AG09319 (cell line): ENCODE data around the gene ELL2.

Experiments used
- DNase-seq: peaks from one replicate; pipeline ENCODE4 v3.0.0-alpha.2; 2010; ENCODE audit warnings: low read depth; ENCODE audit errors: extremely low read depth
- TF ChIP-seq, protein P1 (sequence below): IDR thresholded peaks from 2 replicates; pipeline ENCODE4 v1.5.1; 2011; ENCODE audit warnings: low read depth, mild to moderate bottlenecking, inconsistent platforms, low read length, moderate library complexity

ELL2 gene

DNA sequence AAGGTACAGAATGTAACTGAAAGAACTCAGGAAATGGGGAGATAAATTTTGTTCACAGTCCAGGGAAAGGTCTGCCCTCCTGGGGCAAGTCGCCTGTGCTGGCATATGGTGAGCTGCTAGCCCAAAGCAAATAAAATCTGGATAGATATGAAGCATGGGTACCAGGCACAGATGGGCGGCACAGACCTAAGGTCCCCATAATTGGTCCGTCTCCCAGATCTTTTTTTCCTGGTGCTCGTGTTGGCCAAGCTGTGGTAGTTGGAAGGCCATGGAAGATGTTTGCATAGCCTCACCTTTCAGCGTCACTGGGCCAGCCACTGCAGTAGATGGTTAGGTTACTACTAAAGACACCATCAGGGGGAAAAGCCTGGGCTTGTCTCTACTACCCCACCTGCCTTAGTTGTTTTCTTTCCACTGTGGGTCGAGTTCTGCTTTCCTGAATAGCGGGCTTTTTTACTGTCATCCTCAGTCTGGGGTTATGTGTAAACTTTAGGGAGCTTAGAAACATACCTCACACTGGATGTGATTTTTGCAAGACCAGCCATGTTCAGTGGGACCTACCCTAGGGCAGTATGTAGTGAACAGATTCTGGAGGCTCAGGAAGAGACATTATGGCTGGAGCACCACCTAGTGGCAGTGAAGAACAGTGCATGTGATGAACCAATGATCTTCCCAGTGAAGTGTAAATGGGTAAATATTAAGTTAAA is 114.9 kb downstream of the ELL2 start:
- peak; percentile 55 for DNase-seq

DNA sequence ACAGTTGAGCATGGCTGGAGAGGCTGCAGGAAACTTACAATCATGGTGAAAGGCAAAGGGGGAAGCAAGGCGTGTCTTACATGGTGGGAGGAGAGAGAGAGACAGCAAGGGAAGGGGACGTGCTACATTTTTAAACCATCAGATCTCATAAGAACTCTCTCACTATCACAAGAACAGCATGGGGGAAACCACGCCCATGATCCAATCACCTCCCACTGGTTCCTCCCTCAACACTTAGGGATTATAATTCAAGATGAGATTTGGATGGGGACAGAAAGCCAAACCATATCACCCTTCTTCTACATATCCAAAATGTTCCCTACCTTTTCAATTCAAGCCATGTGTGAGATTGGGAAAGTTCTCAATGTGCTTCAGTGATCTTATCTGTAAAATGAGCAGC is 116.3 kb downstream of the ELL2 start:
- DNase-seq = no peak

More for the DNA sequence above, 114.9 kb downstream of the ELL2 start:
- TF ChIP-seq, protein P1, sequence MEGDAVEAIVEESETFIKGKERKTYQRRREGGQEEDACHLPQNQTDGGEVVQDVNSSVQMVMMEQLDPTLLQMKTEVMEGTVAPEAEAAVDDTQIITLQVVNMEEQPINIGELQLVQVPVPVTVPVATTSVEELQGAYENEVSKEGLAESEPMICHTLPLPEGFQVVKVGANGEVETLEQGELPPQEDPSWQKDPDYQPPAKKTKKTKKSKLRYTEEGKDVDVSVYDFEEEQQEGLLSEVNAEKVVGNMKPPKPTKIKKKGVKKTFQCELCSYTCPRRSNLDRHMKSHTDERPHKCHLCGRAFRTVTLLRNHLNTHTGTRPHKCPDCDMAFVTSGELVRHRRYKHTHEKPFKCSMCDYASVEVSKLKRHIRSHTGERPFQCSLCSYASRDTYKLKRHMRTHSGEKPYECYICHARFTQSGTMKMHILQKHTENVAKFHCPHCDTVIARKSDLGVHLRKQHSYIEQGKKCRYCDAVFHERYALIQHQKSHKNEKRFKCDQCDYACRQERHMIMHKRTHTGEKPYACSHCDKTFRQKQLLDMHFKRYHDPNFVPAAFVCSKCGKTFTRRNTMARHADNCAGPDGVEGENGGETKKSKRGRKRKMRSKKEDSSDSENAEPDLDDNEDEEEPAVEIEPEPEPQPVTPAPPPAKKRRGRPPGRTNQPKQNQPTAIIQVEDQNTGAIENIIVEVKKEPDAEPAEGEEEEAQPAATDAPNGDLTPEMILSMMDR = peak; percentile 92

DNA sequence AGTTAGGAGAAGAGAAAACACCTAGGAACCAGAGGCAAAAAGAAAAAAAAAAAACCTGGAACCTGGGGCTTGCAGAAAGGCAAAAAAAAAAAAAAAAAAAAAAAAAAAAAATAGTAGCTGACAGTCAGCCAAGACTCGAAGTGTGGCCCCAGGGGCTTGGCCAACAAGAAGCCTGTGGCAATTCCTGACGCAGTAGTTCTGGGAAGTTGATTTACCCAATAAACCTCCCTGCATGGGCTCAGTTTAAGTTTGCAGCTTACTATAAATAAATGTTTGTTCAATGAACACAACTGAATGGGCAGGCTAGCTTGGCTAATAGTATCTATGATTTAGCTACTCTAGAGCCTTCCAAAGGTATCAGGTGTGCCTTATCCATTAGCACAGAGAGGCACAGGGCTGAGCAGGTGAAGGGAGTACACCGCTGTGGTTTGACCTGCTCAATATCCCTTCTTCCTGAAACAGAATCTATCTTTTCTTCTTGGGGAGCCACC is 117.9 kb downstream of the ELL2 start:
- TF ChIP-seq, protein P1 = no peak
- DNase-seq = peak; percentile 46

More for the DNA sequence above, 116.3 kb downstream of the ELL2 start:
- TF ChIP-seq, protein P1 = no peak

DNA sequence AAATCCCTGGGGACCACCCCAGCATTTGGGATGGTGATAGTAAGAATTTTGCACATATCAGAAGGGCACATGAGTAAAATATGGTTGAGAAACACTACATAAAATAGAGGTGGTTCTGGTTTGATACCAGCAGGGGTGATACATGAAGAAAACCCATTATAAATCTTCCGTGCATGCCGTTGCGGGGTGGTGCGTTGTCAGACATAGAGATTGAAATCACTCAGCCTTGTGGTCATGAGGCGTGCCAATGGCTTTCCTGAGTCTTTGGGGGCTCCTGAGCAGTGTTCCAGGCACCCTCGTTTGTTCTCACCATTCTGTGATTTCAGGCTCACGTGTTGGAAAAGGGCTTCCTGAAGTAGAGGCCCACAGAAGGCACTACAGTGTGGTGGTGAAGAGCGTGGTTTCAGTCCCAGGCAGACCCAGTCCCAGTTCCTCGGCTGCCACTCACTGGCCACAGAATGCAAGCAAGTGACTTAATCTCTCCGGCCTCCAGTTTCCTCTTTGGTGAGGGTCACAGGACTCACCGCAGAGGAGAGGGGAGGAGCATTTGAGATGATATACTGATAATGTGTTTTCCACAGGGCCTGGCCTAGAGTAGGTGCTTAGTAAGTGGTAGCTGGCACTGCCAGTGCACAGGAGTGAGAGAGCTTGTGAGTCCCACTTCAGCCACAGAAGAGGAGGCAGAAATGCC is 118.7 kb downstream of the ELL2 start:
- TF ChIP-seq, protein P1 = no peak
- DNase-seq = no peak

DNA sequence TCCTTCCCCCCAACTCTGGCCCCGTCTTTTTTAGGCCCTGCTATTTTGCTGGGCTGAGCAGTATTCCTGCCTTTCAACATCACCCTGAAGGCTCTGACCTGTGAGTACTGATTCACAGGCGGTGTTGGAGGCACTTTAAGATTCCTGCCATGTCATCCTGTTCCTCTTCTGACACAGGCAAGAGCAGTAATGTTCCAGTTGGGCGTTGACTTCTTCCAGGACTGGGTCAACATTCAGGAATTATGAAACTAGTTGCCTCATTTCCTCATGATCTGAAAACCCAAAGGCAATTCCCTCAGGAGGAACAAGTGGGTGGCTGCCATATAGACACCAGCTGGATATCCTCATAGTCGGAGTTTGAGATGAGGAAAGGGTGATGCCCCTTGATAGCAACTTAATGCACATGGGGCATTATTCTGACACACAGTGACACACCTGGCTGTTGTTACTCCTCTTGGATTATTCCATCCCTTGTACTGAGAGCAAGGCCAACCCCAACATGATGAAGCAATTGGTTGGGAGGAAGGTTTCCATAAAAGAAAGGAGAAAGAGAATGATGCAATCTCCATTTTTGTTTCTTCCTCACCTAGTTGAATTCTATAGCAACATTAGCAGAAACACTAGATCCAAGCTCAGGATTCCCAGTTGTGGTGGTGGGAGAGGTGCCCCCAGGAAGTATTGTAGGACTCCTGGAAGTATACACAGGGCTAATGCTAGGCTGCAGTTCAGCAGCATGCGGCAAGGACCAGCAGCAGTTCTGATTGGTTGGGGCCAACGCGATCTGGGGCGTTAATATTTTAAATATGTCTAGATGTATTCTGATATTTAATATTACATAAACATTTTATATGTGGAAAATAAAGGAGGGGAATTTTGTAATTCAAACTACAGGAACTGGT is 119.5 kb downstream of the ELL2 start:
- DNase-seq = peak; percentile 42
- TF ChIP-seq, protein P1 = no peak

DNA sequence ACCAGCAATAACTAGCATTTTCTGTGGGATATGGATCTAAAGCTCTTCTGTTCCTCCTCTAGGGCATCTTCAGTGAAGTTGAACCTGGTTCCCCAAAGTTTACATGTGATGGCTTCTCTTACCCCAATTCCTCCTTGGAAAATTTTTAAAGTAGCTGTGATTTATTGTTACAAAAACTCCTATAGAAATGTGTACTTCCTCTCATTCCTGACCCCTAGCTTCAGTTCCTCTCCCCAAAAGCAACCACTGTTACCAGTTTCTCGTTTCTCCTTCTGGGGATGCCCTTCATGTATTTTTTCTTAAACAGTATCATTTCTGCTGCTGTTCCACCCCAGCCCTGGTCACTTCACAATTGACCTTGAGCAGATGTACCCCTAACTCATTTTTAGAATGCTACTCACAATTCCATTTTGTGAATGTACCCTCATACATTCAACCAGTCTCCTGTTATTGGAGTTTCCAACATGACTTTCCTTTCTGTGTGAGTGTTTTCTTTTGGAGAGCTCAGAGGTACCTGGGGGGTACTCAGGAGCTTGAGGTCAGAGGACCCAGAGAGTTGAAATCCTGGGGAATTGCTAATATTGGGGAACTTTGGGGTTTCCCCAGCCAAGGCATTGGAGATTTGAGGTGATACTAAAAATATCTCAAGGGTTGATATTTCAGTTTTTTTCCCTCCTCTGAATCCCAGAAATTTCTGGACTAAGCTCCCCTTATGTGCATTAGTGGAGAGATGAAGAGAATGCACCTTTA is 120.5 kb downstream of the ELL2 start:
- no peak for DNase-seq
- TF ChIP-seq, protein P1 = no peak
